Immature natural killer cell (primary cell): ENCODE results near the gene LUC7L. TPM values are rescaled to one million over a fixed set of nuclear protein-coding genes. Genes with fewer than 3 reads are reported as not detected.
"Not testable (repeated sequence)": the region's sequence is repeated elsewhere in the genome, so short reads cannot be mapped to it uniquely, and the experiment has no call there.

Source experiments
- DNase-seq, 3 donors: peaks; one replicate each; pipeline ENCODE4 v3.0.0; 2022; ENCODE audit warnings: mixed read lengths in 1 of 3
- H3K27ac Mint-ChIP-seq, 6 donors: one replicate each; pipeline ENCODE4 v1.8.0; 2020; ENCODE audit warnings: mixed read lengths in 6 of 6, mild to moderate bottlenecking in 5 of 6, inconsistent platforms in 4 of 6, moderate library complexity in 3 of 6
- H3K27me3 Mint-ChIP-seq, 3 donors: one replicate each; pipeline ENCODE4 v1.8.0; 2020 to 2021; ENCODE audit warnings: low read depth in 3 of 3, mild to moderate bottlenecking in 3 of 3, mixed read lengths in 3 of 3, moderate library complexity in 3 of 3, inconsistent platforms in 1 of 3
- H3K36me3 Mint-ChIP-seq, 3 donors: one replicate each; pipeline ENCODE4 v1.8.0; 2020; ENCODE audit warnings: mixed read lengths in 3 of 3, inconsistent platforms in 2 of 3, mild to moderate bottlenecking in 2 of 3
- H3K4me1 Mint-ChIP-seq, 2 donors: one replicate each; pipeline ENCODE4 v1.8.0; 2020; ENCODE audit warnings: inconsistent platforms in 2 of 2, mild to moderate bottlenecking in 2 of 2, mixed read lengths in 2 of 2, moderate library complexity in 1 of 2
- H3K4me3 Mint-ChIP-seq, 5 donors: one replicate each; pipeline ENCODE4 v1.8.0; 2020; ENCODE audit warnings: mild to moderate bottlenecking in 5 of 5, mixed read lengths in 5 of 5, inconsistent platforms in 3 of 5, moderate library complexity in 3 of 5
- H3K9me3 Mint-ChIP-seq, 6 donors: one replicate each; pipeline ENCODE4 v1.8.0; 2020; ENCODE audit warnings: mild to moderate bottlenecking in 6 of 6, mixed read lengths in 6 of 6, inconsistent platforms in 4 of 6, moderate library complexity in 3 of 6
- polyA plus RNA-seq, 3 donors: library from polyadenylated mRNA; unstranded; fragments of 300-500 nt; fragmentation: Illumina TruSeq; gene quantifications; one replicate each; pipeline ENCODE4 v1.2.3, GENCODE V29; 2021

The LUC7L gene
- polyA plus RNA-seq, 3 donors from 2014 or later, result 4.5 to 15.0 (median 10.4) TPM

DNA sequence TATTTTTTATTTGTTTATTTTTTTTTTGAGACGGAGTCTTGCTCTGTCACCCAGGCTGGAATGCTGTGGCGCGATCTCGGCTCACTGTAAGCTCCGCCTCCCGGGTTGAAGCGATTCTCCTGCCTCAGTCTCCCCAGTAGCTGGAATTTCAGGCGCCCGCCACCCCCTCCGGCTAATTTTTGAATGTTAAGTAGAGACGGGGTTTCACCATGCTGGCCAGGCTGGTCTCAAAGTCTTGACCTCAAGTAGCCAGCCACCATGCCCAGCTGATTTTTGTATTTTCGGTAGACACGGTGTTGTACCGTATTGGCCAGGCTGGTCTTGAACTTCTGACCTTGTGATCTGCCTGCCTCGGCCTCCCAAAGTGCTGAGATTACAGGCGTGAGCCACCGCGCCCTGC lies 1.1 kb upstream of the LUC7L start:
- Mint-ChIP-seq H3K36me3 (peaks cover 6 to 18% (median 9%) of the 10 kb centered on the region in 3 donors), H3K4me1 (peaks cover 36 to 48% of the 10 kb centered on the region in 2 donors), H3K27me3 (peaks cover 4 to 23% (median 15%) of the 10 kb centered on the region in 3 donors)
- DNase-seq, H3K27ac Mint-ChIP-seq, H3K9me3 Mint-ChIP-seq, H3K4me3 Mint-ChIP-seq: not testable (repeated sequence)

DNA sequence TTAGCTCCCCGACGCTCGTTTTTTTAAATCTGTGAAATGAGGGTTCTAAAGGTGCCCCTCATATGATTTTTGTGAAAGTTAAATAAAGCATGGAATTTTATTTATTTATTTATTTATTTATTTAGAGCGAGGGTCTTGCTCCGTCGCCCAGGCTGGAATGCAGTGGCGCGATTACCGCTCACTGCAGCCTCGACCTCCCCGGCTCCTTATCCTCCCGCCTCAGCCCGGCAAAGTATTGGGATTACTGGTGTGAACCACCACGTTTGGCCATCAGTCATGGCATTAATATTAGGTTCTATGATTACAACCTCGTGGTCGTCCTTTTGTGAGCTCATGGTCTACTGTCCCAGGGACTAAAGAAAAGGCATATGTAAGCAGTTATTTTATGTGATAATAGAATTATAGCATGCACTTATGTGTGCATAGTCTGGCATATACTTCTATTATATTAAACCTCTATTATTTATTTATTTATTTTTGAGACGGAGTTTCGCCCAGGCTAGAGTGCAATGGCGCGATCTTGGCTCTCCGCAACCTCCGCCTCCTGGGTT lies 557 bp upstream of the LUC7L start:
- Mint-ChIP-seq H3K4me3 (peak overlapping the region; percentile 70 to 87 (median 86)), H3K27ac (peak overlapping the region; percentile 82 to 95 (median 90)), H3K36me3 (peaks cover 6 to 18% (median 9%) of the 10 kb centered on the region in 3 donors), H3K9me3 (no peaks in the 10 kb centered on the region), H3K4me1 (peaks cover 31 to 43% of the 10 kb centered on the region in 2 donors), H3K27me3 (peaks cover 4 to 18% (median 10%) of the 10 kb centered on the region in 3 donors)
- no peak for DNase-seq

DNA sequence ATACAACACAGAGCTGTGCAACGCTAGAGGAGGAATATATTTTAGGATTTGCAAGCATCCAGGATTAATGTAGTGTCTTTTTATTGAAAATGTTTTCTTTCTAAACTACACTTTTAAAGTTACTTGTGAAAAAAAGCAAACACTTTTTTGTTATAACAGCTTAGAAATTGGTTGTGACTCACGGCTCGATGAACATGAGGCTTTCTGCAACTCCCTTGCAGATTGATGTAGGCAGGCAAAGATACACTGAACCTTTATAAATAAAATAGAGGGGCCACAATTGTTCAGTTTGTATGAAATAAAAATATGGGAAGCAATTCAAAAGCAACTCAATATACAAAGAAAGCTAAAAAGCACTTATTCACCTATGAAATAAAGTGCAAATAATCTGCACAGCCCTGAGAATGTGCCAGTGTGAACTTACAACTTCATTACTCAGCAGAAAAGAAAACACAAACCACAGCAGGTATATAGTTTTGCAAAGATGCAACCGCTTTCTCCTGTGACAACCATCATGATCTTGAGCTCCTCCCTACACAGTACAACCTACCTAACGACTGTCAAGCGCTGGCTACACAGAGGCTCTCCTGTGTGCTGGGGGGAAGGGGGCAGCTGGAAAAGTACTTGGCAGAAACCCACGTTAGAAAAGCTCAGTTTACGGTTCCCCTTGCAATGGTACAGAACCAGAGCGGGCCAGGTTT lies 948 bp downstream of the LUC7L start:
- H3K27me3 Mint-ChIP-seq, result peaks cover 0 to 13% (median 4%) of the 10 kb centered on the region in 3 donors
- no peak for DNase-seq
- peak overlapping the region; percentile 82 to 95 (median 92) for H3K27ac Mint-ChIP-seq
- H3K36me3 Mint-ChIP-seq, result peaks cover 6 to 18% (median 9%) of the 10 kb centered on the region in 3 donors
- peaks cover 27 to 42% of the 10 kb centered on the region in 2 donors for H3K4me1 Mint-ChIP-seq
- peak overlapping the region; percentile 86 to 91 (median 87) for H3K4me3 Mint-ChIP-seq
- no peaks in the 10 kb centered on the region for H3K9me3 Mint-ChIP-seq

DNA sequence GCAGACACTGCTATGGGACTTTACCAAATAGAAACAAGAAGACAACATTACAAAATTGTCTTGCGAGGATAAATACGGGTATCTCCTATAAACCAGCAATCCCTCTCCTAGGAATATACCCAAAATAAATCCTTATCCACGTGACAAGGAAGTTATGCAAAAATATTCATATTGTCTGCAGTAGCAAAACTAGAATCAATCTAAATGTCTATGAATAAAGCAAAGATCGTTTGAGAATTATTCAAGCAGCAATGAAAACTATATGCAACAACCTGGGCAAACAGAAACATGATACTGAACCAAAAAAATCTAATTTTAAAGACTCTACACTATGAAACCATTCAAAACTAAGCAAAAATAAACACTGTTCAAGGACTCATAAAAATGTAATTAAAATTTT lies 9.2 kb downstream of the LUC7L start:
- H3K36me3 Mint-ChIP-seq, result peaks cover 3 to 20% (median 12%) of the 10 kb centered on the region in 3 donors
- DNase-seq, result no peak
- peak overlapping the region in 2 of 6 donors; percentile 8 to 18 for H3K27ac Mint-ChIP-seq

DNA sequence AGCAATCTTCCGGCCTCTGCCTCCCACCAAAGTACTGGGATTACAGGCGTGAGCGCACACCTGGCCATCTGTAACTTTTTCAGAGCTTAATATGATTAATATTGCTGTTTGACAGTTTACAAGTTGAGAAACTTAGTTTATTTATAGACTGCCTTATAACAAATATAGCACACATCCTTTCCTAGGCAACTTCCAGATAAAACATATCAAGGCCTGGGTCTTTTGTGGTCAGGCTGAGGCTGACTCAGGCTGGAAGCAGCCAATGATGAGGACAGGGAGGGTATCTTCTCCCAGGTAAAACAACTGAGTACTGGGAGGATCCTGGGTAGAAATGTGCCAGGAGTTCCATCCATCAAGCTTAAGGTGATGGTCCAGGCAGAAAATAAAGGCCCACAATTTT lies 16.2 kb downstream of the LUC7L start:
- DNase-seq, result no peak
- Mint-ChIP-seq H3K27ac (peak overlapping the region in 1 of 6 donors; percentile 49), H3K27me3 (peaks cover 0 to 5% (median 0%) of the 10 kb centered on the region in 3 donors), H3K4me1 (peaks cover 2 to 7% of the 10 kb centered on the region in 2 donors), H3K9me3 (no peaks in the 10 kb centered on the region), H3K4me3 (no peak overlapping the region), H3K36me3 (peaks cover 2 to 16% (median 6%) of the 10 kb centered on the region in 3 donors)

More for the DNA sequence above, 9.2 kb downstream of the LUC7L start:
- Mint-ChIP-seq H3K27me3 (peaks cover 0 to 8% (median 0%) of the 10 kb centered on the region in 3 donors), H3K4me3 (no peak overlapping the region), H3K4me1 (peaks cover 3 to 16% of the 10 kb centered on the region in 2 donors), H3K9me3 (no peaks in the 10 kb centered on the region)

DNA sequence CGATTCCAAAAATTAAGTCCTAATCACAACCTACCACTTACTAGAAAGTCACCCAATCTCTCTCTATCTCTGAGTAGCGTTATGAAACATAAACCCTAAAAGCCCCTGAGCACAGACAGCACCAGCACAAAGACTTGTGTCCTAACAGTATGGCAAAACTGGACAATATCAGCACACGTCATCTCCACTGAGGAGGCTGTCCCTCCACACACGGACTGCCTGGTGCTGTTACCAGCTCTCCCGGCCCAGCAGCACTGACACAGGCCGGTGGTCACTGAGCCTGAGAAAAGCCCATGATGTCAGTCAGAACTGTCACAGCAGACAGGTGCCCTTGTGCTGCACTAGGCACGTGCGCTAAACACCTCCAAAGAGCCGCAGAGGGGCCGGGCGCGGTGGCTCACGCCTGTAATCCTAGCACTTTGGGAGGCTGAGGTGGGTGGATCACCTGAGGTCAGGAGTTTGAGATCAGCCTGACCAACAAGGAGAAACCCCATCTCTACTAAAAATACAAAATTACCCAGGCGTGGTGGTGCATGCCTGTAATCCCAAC lies 17.5 kb downstream of the LUC7L start:
- not testable (repeated sequence) for DNase-seq, H3K27me3 Mint-ChIP-seq, H3K27ac Mint-ChIP-seq, H3K9me3 Mint-ChIP-seq, H3K4me1 Mint-ChIP-seq, H3K4me3 Mint-ChIP-seq
- H3K36me3 Mint-ChIP-seq, result peaks cover 3 to 18% (median 6%) of the 10 kb centered on the region in 3 donors

DNA sequence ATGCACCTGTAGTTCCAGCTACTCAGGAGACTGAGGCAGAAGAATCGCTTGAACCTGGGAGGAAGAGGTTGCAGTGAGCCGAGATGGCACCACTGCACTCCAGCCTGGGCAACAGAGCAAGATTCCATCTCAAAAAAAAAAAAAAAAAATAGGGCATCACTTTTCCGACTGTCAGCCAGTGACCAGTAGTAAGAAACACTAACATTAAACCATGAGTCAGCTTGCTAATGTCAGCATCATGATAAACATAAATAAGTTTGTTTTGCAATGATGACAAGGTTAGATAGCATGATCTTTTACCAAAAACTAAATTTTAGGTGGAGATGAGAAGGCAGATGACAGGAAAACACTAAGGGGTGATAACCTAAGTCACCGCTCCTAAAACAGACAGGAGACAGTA lies 19.9 kb downstream of the LUC7L start:
- H3K4me1 Mint-ChIP-seq, H3K27ac Mint-ChIP-seq, H3K4me3 Mint-ChIP-seq, DNase-seq, H3K9me3 Mint-ChIP-seq, H3K27me3 Mint-ChIP-seq: not testable (repeated sequence)
- H3K36me3 Mint-ChIP-seq, result peaks cover 12 to 27% (median 13%) of the 10 kb centered on the region in 3 donors

DNA sequence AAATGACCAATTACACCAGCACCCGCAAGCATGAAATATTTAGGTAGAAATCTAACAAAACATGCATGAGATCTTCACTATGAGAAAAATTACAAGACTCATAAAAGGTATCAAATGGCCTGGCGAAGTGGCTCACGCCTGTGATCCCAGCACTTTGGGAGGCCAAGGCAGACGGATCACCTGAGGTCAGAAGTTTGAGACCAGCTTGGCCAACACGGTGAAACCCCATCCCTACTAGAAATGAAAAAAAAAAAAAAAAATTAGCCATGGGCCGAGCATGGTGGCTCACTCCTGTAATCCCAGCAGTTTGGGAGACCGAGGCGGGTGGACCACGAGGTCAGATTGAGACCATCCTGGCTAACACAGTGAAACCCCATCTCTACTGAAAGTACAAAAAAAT lies 25.2 kb downstream of the LUC7L start:
- H3K36me3 Mint-ChIP-seq, result peaks cover 13 to 36% (median 13%) of the 10 kb centered on the region in 3 donors
- H3K27ac Mint-ChIP-seq, H3K4me1 Mint-ChIP-seq: not testable (repeated sequence)

DNA sequence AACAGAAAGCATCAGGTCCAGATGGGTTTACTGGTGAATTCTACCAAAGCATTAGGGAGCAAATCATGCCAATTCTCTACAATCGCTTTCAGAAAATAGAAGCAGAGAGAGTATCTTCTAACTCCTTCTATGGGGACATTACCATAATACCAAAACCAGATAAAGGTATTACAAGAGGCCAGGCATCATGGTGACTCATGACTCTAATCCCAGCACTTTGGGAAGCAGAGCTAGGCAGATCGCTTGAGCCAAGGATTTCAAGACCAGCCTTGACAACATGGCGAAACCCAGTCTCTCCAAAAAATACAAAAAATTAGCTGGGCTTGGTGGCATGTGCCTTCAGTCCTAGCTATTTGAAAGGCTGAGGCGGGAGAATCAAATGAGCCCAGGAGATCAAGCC lies 26.0 kb downstream of the LUC7L start:
- Mint-ChIP-seq H3K4me1 (peaks cover 0 to 4% of the 10 kb centered on the region in 2 donors), H3K4me3 (no peak overlapping the region), H3K36me3 (peaks cover 13 to 38% (median 13%) of the 10 kb centered on the region in 3 donors), H3K27me3 (no peaks in the 10 kb centered on the region), H3K9me3 (no peaks in the 10 kb centered on the region), H3K27ac (no peak overlapping the region)
- no peak for DNase-seq

More for the DNA sequence above, 25.2 kb downstream of the LUC7L start:
- not testable (repeated sequence) for H3K4me3 Mint-ChIP-seq, H3K27me3 Mint-ChIP-seq, DNase-seq, H3K9me3 Mint-ChIP-seq

DNA sequence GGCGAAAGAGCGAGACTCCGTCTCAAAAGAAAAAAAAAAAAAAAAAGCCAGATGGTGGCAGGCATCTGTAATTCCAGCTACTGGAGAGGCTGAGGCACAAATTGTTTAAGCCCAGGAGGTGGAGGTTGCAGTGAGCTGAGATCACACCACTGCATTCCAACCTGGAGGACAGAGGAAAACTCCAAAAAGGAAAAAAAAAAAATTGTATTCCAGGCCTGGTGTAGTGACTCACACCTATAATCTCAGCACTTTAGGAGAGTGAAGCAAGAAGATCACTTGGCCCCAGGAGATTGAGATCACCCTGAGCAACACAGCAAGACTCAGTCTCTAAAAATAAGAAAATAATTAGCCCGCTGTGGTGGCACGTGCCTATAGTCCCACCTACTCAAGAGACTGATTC lies 28.9 kb downstream of the LUC7L start:
- Mint-ChIP-seq H3K4me1 (no peaks in the 10 kb centered on the region), H3K9me3 (no peaks in the 10 kb centered on the region), H3K27ac (no peak overlapping the region), H3K4me3 (no peak overlapping the region), H3K36me3 (peaks cover 0 to 32% (median 6%) of the 10 kb centered on the region in 3 donors), H3K27me3 (peaks cover 0 to 2% (median 0%) of the 10 kb centered on the region in 3 donors)
- no peak for DNase-seq

DNA sequence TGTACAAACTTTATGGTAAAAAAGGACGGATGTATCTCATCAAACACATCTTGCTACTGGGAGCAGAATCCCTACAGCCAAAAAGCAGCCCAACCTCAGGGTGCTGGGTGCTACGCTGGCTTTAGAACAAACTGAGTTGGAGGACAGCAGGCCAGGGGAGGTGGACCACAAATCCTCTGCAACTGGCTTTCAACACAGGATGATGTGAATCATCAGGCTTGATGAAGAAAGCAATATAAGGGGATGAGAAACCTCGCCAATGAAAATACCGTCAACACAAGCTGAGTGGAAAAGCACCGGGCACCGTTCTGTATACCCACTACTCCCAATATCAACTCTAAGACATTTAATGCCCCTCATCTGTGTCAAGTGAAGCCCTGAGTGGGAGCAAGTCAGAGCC lies 34.7 kb downstream of the LUC7L start:
- peak overlapping the region in 1 of 6 donors; percentile 23 for H3K27ac Mint-ChIP-seq
- H3K27me3 Mint-ChIP-seq, result peaks cover 0 to 8% (median 2%) of the 10 kb centered on the region in 3 donors
- no peaks in the 10 kb centered on the region for H3K9me3 Mint-ChIP-seq
- DNase-seq, result no peak
- H3K4me1 Mint-ChIP-seq, result no peaks in the 10 kb centered on the region
- H3K4me3 Mint-ChIP-seq, result no peak overlapping the region
- H3K36me3 Mint-ChIP-seq, result peaks cover 13 to 47% (median 14%) of the 10 kb centered on the region in 3 donors

DNA sequence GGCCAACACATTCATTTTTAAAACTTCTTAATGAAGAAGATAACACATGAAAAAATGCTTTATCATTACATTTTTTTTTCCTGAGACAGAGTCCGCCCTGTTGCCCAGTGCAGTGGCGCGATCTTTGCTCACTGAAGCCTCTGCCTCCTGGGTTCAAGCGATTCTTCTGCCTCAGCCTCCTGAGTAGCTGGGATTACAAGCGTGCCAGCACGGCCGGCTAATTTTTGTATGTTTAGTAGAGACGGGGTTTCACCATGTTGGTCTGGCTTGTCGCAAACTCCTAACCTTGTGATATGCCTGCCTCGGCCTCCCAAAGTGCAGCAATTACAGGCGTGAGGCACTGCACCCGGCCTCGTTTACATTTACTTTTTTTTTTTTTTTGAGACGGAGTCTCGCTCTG lies 35.8 kb downstream of the LUC7L start:
- peaks cover 0 to 13% (median 2%) of the 10 kb centered on the region in 3 donors for H3K27me3 Mint-ChIP-seq
- no peak overlapping the region for H3K27ac Mint-ChIP-seq
- H3K36me3 Mint-ChIP-seq, result peaks cover 14 to 51% (median 23%) of the 10 kb centered on the region in 3 donors
- no peaks in the 10 kb centered on the region for H3K9me3 Mint-ChIP-seq
- H3K4me1 Mint-ChIP-seq, result peaks cover 0 to 3% of the 10 kb centered on the region in 2 donors
- no peak overlapping the region for H3K4me3 Mint-ChIP-seq
- DNase-seq, result no peak

DNA sequence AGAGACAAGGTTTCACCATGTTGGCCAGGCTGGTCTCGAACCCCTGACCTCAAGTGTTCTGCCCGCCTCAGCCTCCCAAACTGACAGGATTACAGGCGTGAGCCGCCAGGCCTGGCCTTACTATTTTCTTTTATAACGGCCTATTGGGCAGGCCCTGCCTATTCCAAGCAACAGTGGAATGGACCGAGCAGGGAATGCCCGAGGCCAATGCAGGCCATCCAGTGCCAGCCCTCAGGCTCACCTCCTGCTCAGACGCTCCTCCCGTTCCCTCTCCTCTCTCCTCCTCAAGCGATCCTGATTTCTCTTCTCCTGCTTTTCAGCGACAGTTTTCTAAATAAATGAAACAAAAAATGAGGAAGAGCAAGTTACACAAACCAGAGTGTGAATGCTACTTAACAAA lies 36.6 kb downstream of the LUC7L start:
- peaks cover 0 to 3% of the 10 kb centered on the region in 2 donors for H3K4me1 Mint-ChIP-seq
- peaks cover 14 to 46% (median 23%) of the 10 kb centered on the region in 3 donors for H3K36me3 Mint-ChIP-seq
- H3K4me3 Mint-ChIP-seq, result no peak overlapping the region
- H3K27me3 Mint-ChIP-seq, result peaks cover 0 to 14% (median 2%) of the 10 kb centered on the region in 3 donors
- H3K27ac Mint-ChIP-seq, result no peak overlapping the region
- no peaks in the 10 kb centered on the region for H3K9me3 Mint-ChIP-seq
- DNase-seq, result no peak

DNA sequence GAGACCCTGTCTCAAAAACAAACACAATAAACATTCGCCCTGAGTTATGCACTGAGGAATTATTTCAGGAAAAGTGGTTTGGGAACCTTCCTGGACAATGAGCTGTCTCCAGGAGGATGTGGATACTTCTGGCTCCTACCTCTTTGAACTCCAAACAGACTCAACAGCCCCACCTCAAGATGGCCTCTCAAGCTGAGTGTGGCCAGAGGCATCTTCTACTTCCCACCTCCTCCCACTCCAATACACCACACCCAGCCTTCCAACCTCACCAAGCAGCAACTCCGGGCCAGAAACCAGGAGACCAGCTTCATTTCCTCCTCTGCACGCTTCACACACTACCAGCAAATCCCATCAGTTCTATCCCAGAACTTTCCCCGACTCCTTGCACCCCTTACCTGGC lies 37.4 kb downstream of the LUC7L start:
- no peak overlapping the region for H3K4me3 Mint-ChIP-seq
- no peaks in the 10 kb centered on the region for H3K9me3 Mint-ChIP-seq
- peak overlapping the region in 3 of 6 donors; percentile 26 to 35 (median 28) for H3K27ac Mint-ChIP-seq
- peaks cover 0 to 14% (median 2%) of the 10 kb centered on the region in 3 donors for H3K27me3 Mint-ChIP-seq
- H3K4me1 Mint-ChIP-seq, result peaks cover 0 to 3% of the 10 kb centered on the region in 2 donors
- no peak for DNase-seq
- H3K36me3 Mint-ChIP-seq, result peaks cover 14 to 41% (median 23%) of the 10 kb centered on the region in 3 donors
